ENCODE results near the gene ERP29.
"Not testable (repeated sequence)": the region's sequence is repeated elsewhere in the genome, so short reads cannot be mapped to it uniquely, and the experiment has no call there.

ERP29 gene

GRCh38 chr12:112000820-112001219 lies 12.4 kb upstream of the ERP29 start:
- in situ Hi-C loops (cut with HindIII; ENCODE audit: low sequenced_read_pairs), result no loop called here
- no peak overlapping the region for H3K4me3 ChIP-seq (ENCODE audit: low read depth, low read length)
- no peak for DNase-seq (ENCODE audit: low read depth)
- no peak for TF ChIP-seq CTCF (IDR thresholded peaks at IDR 0.05; ENCODE audit: low read depth, low read length, missing control alignments)

DNA sequence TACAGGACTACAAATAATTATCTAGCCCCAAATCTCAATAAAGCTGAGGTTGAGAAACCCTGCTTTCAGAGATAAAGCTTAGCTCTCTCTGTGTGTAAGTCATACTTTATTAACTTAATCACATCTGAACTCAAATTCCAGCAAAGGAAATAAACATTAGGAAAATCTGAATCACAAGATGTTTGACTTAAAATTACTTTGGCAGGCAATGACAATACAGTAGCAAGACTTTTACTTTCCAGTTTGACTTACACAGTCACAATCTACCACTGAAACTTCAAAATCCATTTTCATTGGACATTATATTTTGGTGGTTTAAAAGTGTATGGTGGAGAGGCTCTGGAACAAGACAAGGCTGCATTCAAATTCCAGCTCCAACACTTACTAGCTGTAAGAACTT lies 11.7 kb upstream of the ERP29 start:
- no peak overlapping the region for H3K4me3 ChIP-seq (ENCODE audit: low read depth, low read length)
- DNase-seq (ENCODE audit: low read depth), result no peak
- no peak for TF ChIP-seq CTCF (IDR thresholded peaks at IDR 0.05; ENCODE audit: low read depth, low read length, missing control alignments)
- in situ Hi-C loops (cut with HindIII; ENCODE audit: low sequenced_read_pairs), result no loop called here

DNA sequence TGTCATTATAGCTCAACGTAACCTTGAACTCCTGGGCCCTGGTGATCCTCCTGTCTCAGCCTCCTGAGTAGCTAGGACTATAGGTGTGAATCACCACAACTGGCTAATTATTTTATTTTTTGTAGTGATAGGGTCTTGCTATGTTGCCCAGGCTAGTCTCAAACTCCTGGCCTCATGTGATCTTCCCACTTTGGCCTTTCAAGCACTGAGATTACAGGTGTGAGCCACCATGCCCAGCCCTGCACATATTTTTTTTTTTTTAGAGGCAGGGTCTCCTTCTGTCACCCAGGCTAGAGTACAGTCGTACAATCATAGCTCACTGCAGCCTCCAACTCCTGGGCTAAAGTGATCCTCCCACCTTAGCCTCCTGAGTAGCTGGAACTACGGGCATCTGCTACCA lies 9.2 kb upstream of the ERP29 start:
- TF ChIP-seq CTCF (IDR thresholded peaks at IDR 0.05; ENCODE audit: low read depth, low read length, missing control alignments), result no peak
- H3K4me3 ChIP-seq (ENCODE audit: low read depth, low read length), result no peak overlapping the region
- no peak for DNase-seq (ENCODE audit: low read depth)
- in situ Hi-C loops (cut with HindIII; ENCODE audit: low sequenced_read_pairs), result no loop called here

DNA sequence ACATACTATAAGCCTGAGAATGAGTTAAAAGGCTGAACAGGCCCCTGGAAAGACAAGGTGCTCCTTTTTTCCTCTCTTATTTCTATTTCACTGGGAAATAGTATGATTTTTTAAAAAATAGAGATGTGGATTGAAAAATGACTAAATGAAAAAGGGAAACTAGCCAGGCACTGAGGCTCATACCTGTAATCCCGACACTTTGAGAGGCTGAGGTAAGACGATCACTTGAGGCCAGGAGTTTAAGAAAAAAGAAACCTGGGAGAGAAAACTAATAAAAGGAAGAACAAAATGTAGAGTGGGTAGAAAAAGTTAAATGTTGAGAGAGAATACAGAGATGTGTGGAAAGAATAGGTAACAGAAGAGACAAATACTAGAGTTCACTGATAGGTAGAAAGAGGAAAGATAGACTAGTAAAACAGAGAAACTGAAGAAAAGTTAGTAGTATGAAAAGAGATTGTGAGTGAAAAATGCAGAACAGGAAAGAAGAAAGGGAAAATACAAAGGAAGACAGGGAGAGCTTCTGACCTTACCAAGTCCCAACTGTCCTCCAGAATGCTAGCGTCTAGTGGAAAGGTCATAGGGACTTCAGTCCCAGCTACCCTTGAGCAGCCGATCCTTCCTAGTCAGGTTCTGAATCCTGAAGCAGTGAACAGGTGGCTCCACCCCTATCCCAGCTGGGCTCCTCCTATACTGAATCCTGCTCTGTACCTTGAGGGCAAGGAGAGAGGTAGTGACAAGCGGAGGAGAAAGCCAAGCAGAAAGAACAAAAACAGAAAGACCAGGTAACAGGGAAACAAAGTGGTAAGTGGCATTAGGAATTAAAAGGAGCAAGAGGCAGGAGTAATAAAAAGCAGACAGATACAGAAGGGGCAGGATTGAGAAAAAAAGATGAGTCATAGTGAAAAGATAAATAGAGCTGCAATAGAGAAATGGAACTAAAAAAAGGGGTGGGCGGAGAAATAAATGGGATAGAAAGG lies 7.5 kb upstream of the ERP29 start:
- in situ Hi-C loops (cut with HindIII; ENCODE audit: low sequenced_read_pairs), result no loop called here
- DNase-seq (ENCODE audit: low read depth), result no peak
- no peak for TF ChIP-seq CTCF (IDR thresholded peaks at IDR 0.05; ENCODE audit: low read depth, low read length, missing control alignments)
- no peak overlapping the region for H3K4me3 ChIP-seq (ENCODE audit: low read depth, low read length)

DNA sequence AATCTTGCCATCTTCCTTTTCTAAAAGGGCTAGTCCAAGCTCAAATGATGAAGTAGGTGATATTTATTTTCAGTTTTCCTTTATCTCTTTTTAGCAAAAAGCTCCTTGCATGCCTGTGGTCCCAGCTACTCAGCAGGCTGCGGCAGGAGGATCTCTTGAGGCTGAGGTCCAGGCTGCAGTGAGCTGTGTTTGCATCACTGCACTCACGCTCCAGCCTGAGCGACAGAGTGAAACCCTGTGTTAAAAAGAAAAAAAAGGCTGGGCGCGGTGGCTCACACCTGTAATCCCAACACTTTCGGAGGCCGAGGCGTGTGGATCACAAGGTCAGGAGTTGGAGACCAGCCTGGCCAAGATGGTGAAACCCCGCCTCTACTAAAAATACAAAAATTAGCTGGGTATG lies 5.3 kb upstream of the ERP29 start:
- DNase-seq (ENCODE audit: low read depth), result no peak
- no peak for TF ChIP-seq CTCF (IDR thresholded peaks at IDR 0.05; ENCODE audit: low read depth, low read length, missing control alignments)
- H3K4me3 ChIP-seq (ENCODE audit: low read depth, low read length), result no peak overlapping the region
- in situ Hi-C loops (cut with HindIII; ENCODE audit: low sequenced_read_pairs), result no loop called here

DNA sequence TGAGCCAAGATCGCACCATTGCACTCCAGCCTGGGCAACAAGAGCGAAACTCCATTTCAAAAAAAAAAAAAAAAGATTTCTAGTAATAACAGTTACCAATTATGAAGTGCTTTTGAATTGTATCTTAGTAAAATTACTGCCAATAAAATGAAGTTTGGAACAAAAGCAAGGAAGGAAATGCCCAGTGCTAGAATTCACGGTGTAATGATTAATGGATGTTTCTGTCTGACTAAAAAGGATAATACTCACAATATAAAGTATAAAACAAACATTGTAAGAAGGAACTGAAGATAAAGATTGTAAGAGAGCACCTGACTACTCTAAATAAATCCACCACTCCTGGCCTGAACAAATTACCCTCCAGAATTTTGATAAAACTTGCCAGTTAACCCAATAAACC lies 4.3 kb upstream of the ERP29 start:
- no peak overlapping the region for H3K4me3 ChIP-seq (ENCODE audit: low read depth, low read length)
- no peak for DNase-seq (ENCODE audit: low read depth)
- no peak for TF ChIP-seq CTCF (IDR thresholded peaks at IDR 0.05; ENCODE audit: low read depth, low read length, missing control alignments)
- in situ Hi-C loops (cut with HindIII; ENCODE audit: low sequenced_read_pairs), result no loop called here

GRCh38 chr12:112009596-112009995 lies 3.6 kb upstream of the ERP29 start:
- in situ Hi-C loops (cut with HindIII; ENCODE audit: low sequenced_read_pairs); DNase-seq (ENCODE audit: low read depth); H3K4me3 ChIP-seq (ENCODE audit: low read depth, low read length): not testable (repeated sequence)

Data from astrocyte of the cerebellum (primary cell).